HG03457 (cell line): Measurements from ENCODE around the gene MAB21L2.

Experiments
- ATAC-seq: cut with Tn5 transposase; IDR thresholded peaks from one replicate; pipeline ENCODE4 v1.9.1; 2021; ENCODE audit warnings: moderate number of reproducible peaks; ENCODE audit not compliant: unreplicated experiment

MAB21L2 gene

GRCh38 chr4:150574678-150575077 lies 7.3 kb upstream of the MAB21L2 start:
- ATAC-seq = no peak

GRCh38 chr4:150577796-150578195 lies 4.2 kb upstream of the MAB21L2 start:
- no peak for ATAC-seq

GRCh38 chr4:150578745-150579501 lies 3.0 kb upstream of the MAB21L2 start:
- no peak for ATAC-seq

DNA sequence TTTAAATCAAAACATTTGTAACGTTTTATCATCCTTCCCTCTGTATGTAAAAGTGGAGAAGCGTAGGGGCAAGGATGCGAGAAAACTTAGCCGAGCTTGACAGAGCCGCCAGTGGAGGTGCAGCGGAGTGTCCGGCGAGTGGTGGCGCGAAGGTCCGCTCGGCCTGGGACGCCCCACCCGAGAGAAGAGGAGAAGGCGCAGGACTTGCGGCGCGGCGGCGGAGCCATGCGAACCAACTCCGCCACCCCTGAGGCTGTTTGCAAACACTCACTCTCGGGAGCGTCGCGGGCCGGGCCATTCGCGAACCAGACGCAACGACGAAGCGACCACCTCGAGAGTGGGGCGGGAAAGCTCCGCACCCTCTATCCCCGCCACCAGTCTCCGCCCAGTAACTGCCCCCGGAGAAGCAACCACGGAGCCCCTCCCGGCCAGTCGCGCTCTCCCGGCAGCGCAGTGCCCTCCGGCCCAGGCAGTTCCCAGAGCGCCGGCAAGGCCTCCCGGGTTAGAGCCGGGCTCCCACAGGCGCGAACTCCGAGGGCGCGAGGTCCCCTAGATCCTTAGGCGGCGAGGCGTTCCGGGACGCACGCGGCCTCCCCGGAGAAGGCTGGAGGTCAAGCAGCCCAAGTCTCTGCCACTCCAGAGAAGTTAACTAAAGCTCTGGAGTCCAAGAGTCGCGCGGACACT lies 2.3 kb upstream of the MAB21L2 start:
- ATAC-seq = no peak

- ATAC-seq = no peak
These were observed 1.6 kb upstream of the MAB21L2 start for GRCh38 chr4:150580306-150580705.

DNA sequence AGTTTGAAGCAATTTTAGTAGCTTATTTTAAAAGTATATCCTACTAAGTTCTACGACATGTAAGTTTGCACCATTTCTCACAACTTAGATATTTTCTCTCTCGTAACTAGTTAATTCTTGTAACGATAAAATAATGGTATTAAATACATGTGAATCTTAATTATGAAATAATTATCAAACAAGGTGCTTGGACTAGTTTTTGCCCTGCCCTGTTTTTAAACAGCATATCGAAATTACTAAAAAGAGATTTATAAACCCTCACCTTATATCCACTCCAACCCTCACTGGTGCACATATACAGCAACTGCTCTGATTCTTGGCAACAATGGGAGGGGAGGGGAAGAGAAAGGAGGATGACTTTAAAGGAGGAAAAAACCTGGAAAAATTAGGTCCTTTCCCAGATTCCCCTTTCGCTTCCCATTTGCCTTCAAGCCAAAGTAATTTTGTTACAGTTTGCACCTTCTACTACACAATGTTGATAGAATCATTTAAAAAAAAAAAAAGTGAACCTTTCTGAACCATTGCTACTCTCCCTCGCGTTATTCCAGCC lies 820 bp upstream of the MAB21L2 start:
- ATAC-seq = no peak

- ATAC-seq = no peak
These were observed 305 bp upstream of the MAB21L2 start for GRCh38 chr4:150581641-150582051.

GRCh38 chr4:150582873-150583286 lies 929 bp downstream of the MAB21L2 start:
- no peak for ATAC-seq

GRCh38 chr4:150583287-150584110 lies 1.5 kb downstream of the MAB21L2 start:
- no peak for ATAC-seq

- no peak for ATAC-seq
These were observed 2.4 kb downstream of the MAB21L2 start for GRCh38 chr4:150584111-150584915.

DNA sequence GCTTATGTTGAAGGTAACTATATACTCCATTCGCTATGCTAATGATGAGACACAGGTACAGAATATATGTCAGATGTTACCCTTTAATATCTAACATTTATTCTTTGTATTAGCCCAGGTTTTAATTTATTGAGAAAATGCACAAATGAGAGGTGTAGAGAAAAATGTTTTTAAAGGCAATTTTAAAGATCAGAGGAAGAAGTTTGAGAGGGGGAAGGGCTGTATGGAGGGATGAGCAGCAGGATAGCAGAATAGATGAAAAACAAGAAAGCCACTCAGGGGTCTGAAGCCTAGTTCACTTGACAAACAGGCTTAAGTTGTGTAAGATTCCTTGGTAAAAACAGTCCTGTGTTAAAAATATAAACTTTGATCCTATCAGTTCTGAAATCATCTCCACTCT lies 3.7 kb downstream of the MAB21L2 start:
- no peak for ATAC-seq

GRCh38 chr4:150586162-150586810 lies 4.3 kb downstream of the MAB21L2 start:
- ATAC-seq = no peak

GRCh38 chr4:150588316-150588715 lies 6.4 kb downstream of the MAB21L2 start:
- ATAC-seq = no peak

GRCh38 chr4:150589157-150589556 lies 7.2 kb downstream of the MAB21L2 start:
- no peak for ATAC-seq

DNA sequence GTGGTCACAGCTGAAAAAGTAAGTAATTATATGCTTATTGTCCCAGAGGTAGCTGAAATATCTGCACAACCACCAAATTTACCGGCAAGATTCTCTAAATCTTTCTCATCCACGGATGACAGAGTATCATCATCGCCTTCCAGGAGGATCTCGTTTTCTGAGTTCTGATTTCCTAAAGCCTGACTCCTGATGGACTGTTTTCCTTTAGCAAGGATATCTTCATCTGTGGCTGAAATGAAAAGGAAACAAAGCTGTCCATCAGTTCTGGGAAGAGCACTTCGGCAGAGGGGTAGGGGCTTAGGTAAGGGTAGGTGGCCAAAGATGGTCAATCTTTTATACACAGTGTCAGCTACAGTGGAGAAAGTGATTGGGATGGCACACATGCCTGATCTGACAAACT lies 8.7 kb downstream of the MAB21L2 start:
- no peak for ATAC-seq

- ATAC-seq = no peak
These were observed 9.5 kb downstream of the MAB21L2 start for GRCh38 chr4:150591406-150591805.

DNA sequence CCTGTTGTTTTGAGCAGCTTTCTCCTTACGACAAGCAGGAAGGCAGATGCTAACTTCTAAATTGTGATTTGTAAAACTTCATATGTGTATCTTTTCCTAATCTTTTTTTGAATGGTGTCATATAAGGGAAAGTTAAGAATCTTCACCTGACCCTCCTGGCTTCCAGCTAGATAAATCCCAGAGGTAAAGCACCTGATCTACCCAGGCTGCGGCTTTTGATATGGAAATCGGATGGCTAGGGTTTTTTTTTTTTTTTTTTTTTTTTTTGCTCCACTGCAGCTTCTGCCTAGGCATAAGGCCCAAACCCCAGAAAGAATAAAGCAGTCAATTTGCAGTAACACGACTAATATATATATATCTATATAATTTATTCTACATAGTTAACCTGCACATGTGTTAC lies 10.0 kb downstream of the MAB21L2 start:
- ATAC-seq = no peak

- no peak for ATAC-seq
These were observed 12.0 kb downstream of the MAB21L2 start for GRCh38 chr4:150593996-150594395.

- no peak for ATAC-seq
These were observed 17.0 kb downstream of the MAB21L2 start for GRCh38 chr4:150598909-150599308.

GRCh38 chr4:150599547-150599946 lies 17.6 kb downstream of the MAB21L2 start:
- ATAC-seq = no peak
